SK-N-SH treated with all-trans-retinoic acid at 6 μM for 48 hours (cell line): Measurements from ENCODE around the gene HS1BP3.

Experiments
- ATAC-seq: fragments of 200-7000 bp; cut with Tn5 transposase; 3 replicates; pipeline ENCODE4 v1.9.1; 2020; ENCODE audit warnings: mild to moderate bottlenecking, moderate library complexity
- ARNTL ChIP-seq: fragments of 450-650 bp; formaldehyde crosslinking; IDR thresholded peaks from 2 replicates; pipeline ENCODE4 v1.5.0; 2020; ENCODE audit warnings: low read depth, mild to moderate bottlenecking, moderate library complexity, borderline replicate concordance
- CSDC2 ChIP-seq: fragments of 250-450 bp; sonication (Bioruptor Pico); IDR thresholded peaks from 2 replicates; pipeline ENCODE4 v1.5.0; 2020; ENCODE audit warnings: mild to moderate bottlenecking, moderate library complexity
- ESRRG ChIP-seq: fragments of 250-450 bp; sonication (Bioruptor Pico); IDR thresholded peaks from 2 replicates; pipeline ENCODE4 v1.6.1; 2021; ENCODE audit warnings: mild to moderate bottlenecking
- GLIS3 ChIP-seq: fragments of 250-450 bp; sonication (Bioruptor Pico); IDR thresholded peaks from 2 replicates; pipeline ENCODE4 v1.5.0; 2020; ENCODE audit warnings: mild to moderate bottlenecking, moderate library complexity
- OSR1 ChIP-seq: fragments of 250-450 bp; sonication (Bioruptor Pico); IDR thresholded peaks from 2 replicates; pipeline ENCODE4 v1.8.0; 2022; ENCODE audit warnings: moderate library complexity, mild to moderate bottlenecking, inconsistent platforms
- PATZ1 ChIP-seq: fragments of 250-450 bp; sonication (Bioruptor Pico); IDR thresholded peaks from 2 replicates; pipeline ENCODE4 v1.8.0; 2020; ENCODE audit warnings: mild to moderate bottlenecking, moderate library complexity, borderline replicate concordance
- RARB ChIP-seq: fragments of 250-450 bp; sonication (Bioruptor Pico); IDR thresholded peaks from 2 replicates; pipeline ENCODE4 v1.8.0; 2021; ENCODE audit warnings: mild to moderate bottlenecking, moderate library complexity
- SNAI2 ChIP-seq: fragments of 250-450 bp; sonication (Bioruptor Pico); IDR thresholded peaks from 2 replicates; pipeline ENCODE4 v1.5.0; 2020; ENCODE audit warnings: mild to moderate bottlenecking, moderate library complexity
- TCF4 ChIP-seq: fragments of 250-450 bp; sonication (Bioruptor Pico); IDR thresholded peaks from 2 replicates; pipeline ENCODE4 v1.8.0; 2021; ENCODE audit warnings: mild to moderate bottlenecking, moderate library complexity, borderline replicate concordance
- TOX ChIP-seq: fragments of 250-450 bp; sonication (Bioruptor Pico); IDR thresholded peaks from 2 replicates; pipeline ENCODE4 v1.8.0; 2021; ENCODE audit warnings: mild to moderate bottlenecking, moderate library complexity, borderline replicate concordance
- ZC3H10 ChIP-seq: fragments of 250-450 bp; sonication (Bioruptor Pico); IDR thresholded peaks from 2 replicates; pipeline ENCODE4 v1.5.1; 2021; ENCODE audit warnings: mild to moderate bottlenecking, moderate library complexity
- ZFP3 ChIP-seq: fragments of 250-450 bp; sonication (Bioruptor Pico); IDR thresholded peaks from 2 replicates; pipeline ENCODE4 v1.5.0; 2020; ENCODE audit warnings: mild to moderate bottlenecking, moderate library complexity
- ZFP30 ChIP-seq: fragments of 450-650 bp; formaldehyde crosslinking; IDR thresholded peaks from 2 replicates; pipeline ENCODE4 v1.5.0; 2022; ENCODE audit warnings: mild to moderate bottlenecking, moderate library complexity
- ZNF565 ChIP-seq: fragments of 450-650 bp; formaldehyde crosslinking; conservative IDR thresholded peaks from 2 replicates; pipeline ENCODE4 v1.5.0; 2020; ENCODE audit warnings: low read depth, mild to moderate bottlenecking, moderate library complexity
- ZNF70 ChIP-seq: fragments of 450-650 bp; formaldehyde crosslinking; IDR thresholded peaks from 2 replicates; pipeline ENCODE4 v1.5.0; 2020; ENCODE audit warnings: mild to moderate bottlenecking, moderate library complexity
- ZNF8 ChIP-seq: fragments of 450-650 bp; formaldehyde crosslinking; IDR thresholded peaks from 2 replicates; pipeline ENCODE4 v1.5.0; 2020; ENCODE audit warnings: mild to moderate bottlenecking, moderate library complexity
- TF ChIP-seq, protein P1 (sequence below): fragments of 250-450 bp; sonication (Bioruptor Pico); IDR thresholded peaks from 2 replicates; pipeline ENCODE4 v1.5.1; 2021; ENCODE audit warnings: mild to moderate bottlenecking, moderate library complexity
- TF ChIP-seq, protein P2 (sequence below): fragments of 250-450 bp; sonication (Bioruptor Pico); IDR thresholded peaks from 2 replicates; pipeline ENCODE4 v1.8.0; 2021; ENCODE audit warnings: low read depth, mild to moderate bottlenecking, moderate library complexity, borderline replicate concordance
- TF ChIP-seq, protein P3 (sequence below): fragments of 250-450 bp; sonication (Bioruptor Pico); IDR thresholded peaks from 2 replicates; pipeline ENCODE4 v1.5.1; 2020; ENCODE audit warnings: low read depth, mild to moderate bottlenecking, moderate library complexity

The HS1BP3 gene

GRCh38 chr2:20665243-20666004 is 14.5 kb upstream of the HS1BP3 start:
- no peak for ATAC-seq
- no peak for TF ChIP-seq ZFP30 (CRISPR knock-in tag)
- no peak for TF ChIP-seq TOX (CRISPR knock-in tag)
- TF ChIP-seq PATZ1 (CRISPR knock-in tag), result no peak
- no peak for TF ChIP-seq TCF4 (CRISPR knock-in tag)
- TF ChIP-seq, protein P1, sequence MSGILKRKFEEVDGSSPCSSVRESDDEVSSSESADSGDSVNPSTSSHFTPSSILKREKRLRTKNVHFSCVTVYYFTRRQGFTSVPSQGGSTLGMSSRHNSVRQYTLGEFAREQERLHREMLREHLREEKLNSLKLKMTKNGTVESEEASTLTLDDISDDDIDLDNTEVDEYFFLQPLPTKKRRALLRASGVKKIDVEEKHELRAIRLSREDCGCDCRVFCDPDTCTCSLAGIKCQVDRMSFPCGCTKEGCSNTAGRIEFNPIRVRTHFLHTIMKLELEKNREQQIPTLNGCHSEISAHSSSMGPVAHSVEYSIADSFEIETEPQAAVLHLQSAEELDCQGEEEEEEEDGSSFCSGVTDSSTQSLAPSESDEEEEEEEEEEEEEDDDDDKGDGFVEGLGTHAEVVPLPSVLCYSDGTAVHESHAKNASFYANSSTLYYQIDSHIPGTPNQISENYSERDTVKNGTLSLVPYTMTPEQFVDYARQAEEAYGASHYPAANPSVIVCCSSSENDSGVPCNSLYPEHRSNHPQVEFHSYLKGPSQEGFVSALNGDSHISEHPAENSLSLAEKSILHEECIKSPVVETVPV (CRISPR knock-in tag), result no peak
- TF ChIP-seq, protein P2, sequence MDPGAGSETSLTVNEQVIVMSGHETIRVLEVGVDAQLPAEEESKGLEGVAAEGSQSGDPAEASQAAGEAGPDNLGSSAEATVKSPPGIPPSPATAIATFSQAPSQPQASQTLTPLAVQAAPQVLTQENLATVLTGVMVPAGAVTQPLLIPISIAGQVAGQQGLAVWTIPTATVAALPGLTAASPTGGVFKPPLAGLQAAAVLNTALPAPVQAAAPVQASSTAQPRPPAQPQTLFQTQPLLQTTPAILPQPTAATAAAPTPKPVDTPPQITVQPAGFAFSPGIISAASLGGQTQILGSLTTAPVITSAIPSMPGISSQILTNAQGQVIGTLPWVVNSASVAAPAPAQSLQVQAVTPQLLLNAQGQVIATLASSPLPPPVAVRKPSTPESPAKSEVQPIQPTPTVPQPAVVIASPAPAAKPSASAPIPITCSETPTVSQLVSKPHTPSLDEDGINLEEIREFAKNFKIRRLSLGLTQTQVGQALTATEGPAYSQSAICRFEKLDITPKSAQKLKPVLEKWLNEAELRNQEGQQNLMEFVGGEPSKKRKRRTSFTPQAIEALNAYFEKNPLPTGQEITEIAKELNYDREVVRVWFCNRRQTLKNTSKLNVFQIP (CRISPR knock-in tag), result no peak
- TF ChIP-seq ZC3H10 (CRISPR knock-in tag), result no peak
- TF ChIP-seq CSDC2 (CRISPR knock-in tag), result no peak
- TF ChIP-seq OSR1 (CRISPR knock-in tag), result no peak
- TF ChIP-seq RARB (CRISPR knock-in tag), result no peak
- TF ChIP-seq SNAI2, result no peak
- TF ChIP-seq, all 23 proteins: peak for 0

- ATAC-seq, result no peak
- TF ChIP-seq RARB (CRISPR knock-in tag), result no peak
- TF ChIP-seq TOX (CRISPR knock-in tag), result no peak
- TF ChIP-seq ZC3H10 (CRISPR knock-in tag), result no peak
- TF ChIP-seq SNAI2, result no peak
- TF ChIP-seq, protein P2 (CRISPR knock-in tag), result no peak
- no peak for TF ChIP-seq CSDC2 (CRISPR knock-in tag)
- TF ChIP-seq ZFP3 (CRISPR knock-in tag), result no peak
- TF ChIP-seq, protein P1 (CRISPR knock-in tag), result no peak
- TF ChIP-seq, protein P3, sequence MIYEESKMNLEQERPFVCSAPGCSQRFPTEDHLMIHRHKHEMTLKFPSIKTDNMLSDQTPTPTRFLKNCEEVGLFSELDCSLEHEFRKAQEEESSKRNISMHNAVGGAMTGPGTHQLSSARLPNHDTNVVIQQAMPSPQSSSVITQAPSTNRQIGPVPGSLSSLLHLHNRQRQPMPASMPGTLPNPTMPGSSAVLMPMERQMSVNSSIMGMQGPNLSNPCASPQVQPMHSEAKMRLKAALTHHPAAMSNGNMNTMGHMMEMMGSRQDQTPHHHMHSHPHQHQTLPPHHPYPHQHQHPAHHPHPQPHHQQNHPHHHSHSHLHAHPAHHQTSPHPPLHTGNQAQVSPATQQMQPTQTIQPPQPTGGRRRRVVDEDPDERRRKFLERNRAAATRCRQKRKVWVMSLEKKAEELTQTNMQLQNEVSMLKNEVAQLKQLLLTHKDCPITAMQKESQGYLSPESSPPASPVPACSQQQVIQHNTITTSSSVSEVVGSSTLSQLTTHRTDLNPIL (CRISPR knock-in tag), result no peak
- TF ChIP-seq ZNF8, result no peak
- no peak for TF ChIP-seq ZNF70 (CRISPR knock-in tag)
- TF ChIP-seq ARNTL, result no peak
- no peak for TF ChIP-seq GLIS3 (CRISPR knock-in tag)
These were observed 13.7 kb upstream of the HS1BP3 start for GRCh38 chr2:20664431-20665242.

GRCh38 chr2:20664071-20664390 is 13.1 kb upstream of the HS1BP3 start:
- no peak for ATAC-seq
- TF ChIP-seq, protein P3 (CRISPR knock-in tag), result no peak
- no peak for TF ChIP-seq PATZ1 (CRISPR knock-in tag)
- TF ChIP-seq TCF4 (CRISPR knock-in tag), result no peak
- no peak for TF ChIP-seq ZNF565
- no peak for TF ChIP-seq ESRRG (CRISPR knock-in tag)
